Stimulated activated CD4-positive, alpha-beta T cell treated with anti-CD3 and anti-CD28 coated beads, Interleukin-2, amount 100 ng/mL, for 4 hours (primary cell): ENCODE measurements around the gene NOP14.
"Not testable (repeated sequence)": the region's sequence is repeated elsewhere in the genome, so short reads cannot be mapped to it uniquely, and the experiment has no call there.

Experiments used
- DNase-seq: peaks from one replicate; pipeline ENCODE4 v3.0.0-alpha.2; 2020; ENCODE audit warnings: low read depth

Gene NOP14

GRCh38 chr4:2931512-2932301 lies 31.5 kb downstream of the NOP14 start:
- DNase-seq, result no peak

- no peak for DNase-seq
These were observed 32.3 kb downstream of the NOP14 start for GRCh38 chr4:2930758-2931511.

- no peak for DNase-seq
These were observed 33.0 kb downstream of the NOP14 start for GRCh38 chr4:2930135-2930757.

- no peak for DNase-seq
These were observed 33.7 kb downstream of the NOP14 start for GRCh38 chr4:2929469-2929868.

GRCh38 chr4:2928242-2929176 lies 34.7 kb downstream of the NOP14 start:
- DNase-seq, result no peak

GRCh38 chr4:2927696-2928075 lies 35.5 kb downstream of the NOP14 start:
- DNase-seq, result no peak

- DNase-seq, result no peak
These were observed 36.0 kb downstream of the NOP14 start for GRCh38 chr4:2927016-2927695.

GRCh38 chr4:2925931-2926860 lies 37.0 kb downstream of the NOP14 start:
- DNase-seq, result no peak

- DNase-seq, result no peak
These were observed 37.7 kb downstream of the NOP14 start for GRCh38 chr4:2925496-2925895.

- DNase-seq, result no peak
These were observed 38.4 kb downstream of the NOP14 start for GRCh38 chr4:2924765-2925301.

GRCh38 chr4:2924286-2924685 lies 38.9 kb downstream of the NOP14 start:
- no peak for DNase-seq

- no peak for DNase-seq
These were observed 39.5 kb downstream of the NOP14 start for GRCh38 chr4:2923668-2924173.

GRCh38 chr4:2923141-2923551 lies 40.1 kb downstream of the NOP14 start:
- no peak for DNase-seq

GRCh38 chr4:2922453-2923101 lies 40.6 kb downstream of the NOP14 start:
- DNase-seq, result not testable (repeated sequence)

- DNase-seq, result not testable (repeated sequence)
These were observed 44.5 kb downstream of the NOP14 start for GRCh38 chr4:2918714-2919113.

GRCh38 chr4:2918300-2918699 lies 44.9 kb downstream of the NOP14 start:
- not testable (repeated sequence) for DNase-seq

- DNase-seq, result not testable (repeated sequence)
These were observed 46.5 kb downstream of the NOP14 start for GRCh38 chr4:2916696-2917095.

- no peak for DNase-seq
These were observed 47.4 kb downstream of the NOP14 start for GRCh38 chr4:2915789-2916188.
